Measurements from ENCODE around the gene CFAP74.

Gene CFAP74, protein sequence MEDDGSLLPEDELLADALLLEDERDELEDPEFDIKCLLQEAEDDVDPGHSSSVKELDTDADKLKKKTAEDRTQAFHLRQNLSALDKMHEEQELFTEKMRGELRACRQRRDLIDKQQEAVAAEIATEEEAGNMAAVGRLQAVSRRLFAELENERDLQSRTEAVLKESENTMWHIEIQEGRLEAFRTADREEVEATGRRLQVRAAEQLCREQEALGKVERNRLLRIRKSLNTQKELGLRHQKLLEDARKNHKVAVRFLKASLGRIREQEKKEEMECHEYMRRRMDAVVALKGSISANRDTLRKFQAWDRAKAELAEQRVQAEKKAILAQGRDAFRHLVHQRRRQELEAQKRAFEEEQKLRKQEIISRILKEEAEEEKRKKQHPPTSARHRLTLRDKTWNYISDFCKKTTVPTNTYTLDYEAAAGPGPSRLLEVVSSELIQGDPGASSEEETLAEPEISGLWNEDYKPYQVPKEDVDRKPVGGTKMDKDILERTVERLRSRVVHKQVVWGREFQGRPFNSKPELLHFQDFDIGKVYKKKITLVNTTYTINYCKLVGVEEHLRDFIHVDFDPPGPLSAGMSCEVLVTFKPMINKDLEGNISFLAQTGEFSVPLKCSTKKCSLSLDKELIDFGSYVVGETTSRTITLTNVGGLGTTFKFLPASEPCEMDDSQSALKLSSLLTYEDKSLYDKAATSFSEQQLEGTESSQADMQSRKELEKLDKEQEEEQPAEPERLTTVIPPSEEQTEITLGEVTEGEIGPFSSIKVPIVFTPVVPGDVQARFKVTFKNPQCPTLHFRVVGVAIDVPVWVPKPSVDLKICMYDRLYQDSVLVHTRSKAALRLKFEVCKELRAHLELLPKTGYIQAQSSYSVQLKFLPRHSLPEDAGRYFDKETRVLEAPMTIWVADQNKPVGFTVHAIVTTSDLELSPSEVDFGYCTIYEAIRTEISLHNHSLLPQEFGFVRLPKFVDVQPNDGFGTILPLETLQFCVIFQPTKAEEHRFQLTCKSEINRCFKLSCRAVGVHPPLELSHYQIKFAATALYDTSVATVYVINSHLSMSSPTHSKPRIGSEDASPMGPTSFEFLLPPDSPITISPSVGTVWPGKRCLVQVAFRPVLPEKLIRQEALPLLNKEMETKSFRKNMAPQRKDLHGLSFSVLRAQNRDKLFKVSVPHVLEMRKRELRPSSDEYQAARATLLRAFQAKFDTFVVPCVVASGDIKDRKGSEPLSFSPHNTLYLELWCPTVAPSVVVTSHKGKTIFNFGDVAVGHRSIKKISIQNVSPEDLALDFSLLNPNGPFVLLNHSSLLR (N-terminal part only)

DNA sequence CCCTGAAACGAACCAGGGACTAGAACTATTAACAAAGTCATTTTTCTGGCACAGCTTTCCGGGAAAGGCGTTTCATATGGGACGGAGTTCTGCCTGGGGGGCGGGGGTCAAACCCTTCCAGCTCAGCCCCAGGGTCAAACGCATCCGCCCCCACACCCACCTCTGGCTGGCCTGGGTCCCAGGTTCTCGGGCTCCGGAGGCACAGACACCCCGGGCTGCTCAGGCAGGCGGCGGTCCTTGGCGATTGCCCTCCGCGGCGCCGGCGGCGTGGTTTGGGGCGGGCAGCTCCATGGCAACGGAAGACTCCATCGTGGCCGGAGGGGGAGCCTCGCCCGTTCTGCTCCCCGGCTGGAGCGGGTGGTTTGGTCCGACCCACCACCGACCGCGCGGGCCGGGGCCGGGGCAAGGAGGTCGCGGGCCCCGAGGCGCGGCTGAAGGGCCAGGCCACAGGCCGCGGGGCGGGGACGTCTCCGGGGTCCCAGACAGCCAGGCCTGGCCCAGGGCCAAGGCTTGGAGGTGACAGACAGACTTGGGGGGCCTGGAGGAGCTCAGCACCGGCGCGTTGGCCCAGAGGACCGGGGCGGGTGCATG, at the start of gene CFAP74:
CFAP74 (minus strand) TSS at position 246 of the 591 bp plus-strand sequence. CDS start 12,830 bp downstream, outside the sequence.
- DNase-seq: peak; percentile 12

DNA sequence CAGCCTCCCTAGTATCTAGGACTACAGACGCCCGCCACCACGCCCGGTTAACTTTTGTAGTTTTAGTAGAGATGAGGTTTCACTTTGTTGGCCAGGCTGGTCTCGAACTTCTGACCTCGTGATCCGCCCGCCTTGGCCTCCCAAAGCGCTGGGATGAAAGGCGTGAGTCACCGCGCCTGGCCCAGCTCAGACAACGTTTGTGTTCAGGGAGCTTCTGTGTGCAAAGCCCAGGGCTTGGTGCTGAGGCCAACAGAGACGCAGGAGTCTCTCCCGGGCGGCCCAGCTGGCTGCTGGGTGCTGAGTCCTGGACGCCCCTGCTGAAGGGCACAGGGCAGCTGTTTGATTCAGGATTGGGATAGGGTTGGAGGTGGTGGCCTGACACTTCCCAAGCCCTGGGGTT, 49.6 kb upstream of the CFAP74 start:
- DNase-seq: no peak

DNA sequence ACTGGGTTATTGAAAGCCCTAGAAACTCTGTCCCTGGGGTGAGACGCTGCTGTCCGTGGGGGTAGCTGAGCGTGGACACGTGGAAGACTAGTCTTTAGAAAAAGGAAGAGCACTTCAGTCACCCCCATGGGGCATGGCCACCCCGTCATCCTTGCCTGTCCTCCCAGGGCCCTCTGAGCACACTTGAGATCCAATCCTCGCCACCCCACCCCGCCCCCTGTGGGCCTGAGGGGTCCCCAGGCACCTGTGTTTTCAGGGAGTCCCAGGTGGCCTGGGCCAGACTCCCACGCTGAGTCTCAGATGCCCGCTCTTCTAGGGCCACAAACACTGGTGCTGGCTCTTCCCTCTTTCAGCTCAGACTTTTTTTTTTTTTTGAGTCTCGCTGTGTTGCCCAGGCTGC, 49.2 kb upstream of the CFAP74 start:
- no peak for DNase-seq

DNA sequence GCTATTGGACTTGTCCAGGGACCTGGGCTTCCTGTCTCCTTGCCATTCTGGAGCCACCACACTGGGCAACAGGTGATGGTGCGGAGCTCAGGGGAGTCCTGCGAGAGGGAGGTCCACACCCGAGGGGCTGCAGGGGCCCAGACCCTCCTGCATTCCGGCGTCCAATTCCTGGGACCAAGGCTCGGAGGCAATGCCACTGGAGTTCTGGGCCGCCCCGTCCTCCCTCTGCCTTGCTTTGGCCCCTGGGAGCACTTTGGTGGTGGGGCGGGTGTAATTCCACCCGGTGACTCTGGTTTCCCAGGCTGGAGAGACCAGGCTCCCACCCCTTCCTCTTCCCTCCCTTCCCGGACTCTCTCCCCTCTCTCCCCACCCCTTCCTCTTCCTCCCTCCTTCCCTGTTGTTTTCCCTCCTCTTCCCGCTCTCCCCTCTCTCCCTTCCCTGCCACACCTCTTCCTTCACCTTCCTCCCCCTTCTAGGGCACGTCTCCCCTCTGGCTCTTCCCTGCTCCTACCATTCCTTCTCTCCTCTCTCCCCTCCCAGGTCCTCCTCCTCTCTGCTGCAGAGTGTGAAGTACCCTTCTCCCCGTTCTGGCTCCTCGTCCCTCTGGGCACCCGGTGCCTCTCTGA, 48.6 kb upstream of the CFAP74 start:
- no peak for DNase-seq

DNA sequence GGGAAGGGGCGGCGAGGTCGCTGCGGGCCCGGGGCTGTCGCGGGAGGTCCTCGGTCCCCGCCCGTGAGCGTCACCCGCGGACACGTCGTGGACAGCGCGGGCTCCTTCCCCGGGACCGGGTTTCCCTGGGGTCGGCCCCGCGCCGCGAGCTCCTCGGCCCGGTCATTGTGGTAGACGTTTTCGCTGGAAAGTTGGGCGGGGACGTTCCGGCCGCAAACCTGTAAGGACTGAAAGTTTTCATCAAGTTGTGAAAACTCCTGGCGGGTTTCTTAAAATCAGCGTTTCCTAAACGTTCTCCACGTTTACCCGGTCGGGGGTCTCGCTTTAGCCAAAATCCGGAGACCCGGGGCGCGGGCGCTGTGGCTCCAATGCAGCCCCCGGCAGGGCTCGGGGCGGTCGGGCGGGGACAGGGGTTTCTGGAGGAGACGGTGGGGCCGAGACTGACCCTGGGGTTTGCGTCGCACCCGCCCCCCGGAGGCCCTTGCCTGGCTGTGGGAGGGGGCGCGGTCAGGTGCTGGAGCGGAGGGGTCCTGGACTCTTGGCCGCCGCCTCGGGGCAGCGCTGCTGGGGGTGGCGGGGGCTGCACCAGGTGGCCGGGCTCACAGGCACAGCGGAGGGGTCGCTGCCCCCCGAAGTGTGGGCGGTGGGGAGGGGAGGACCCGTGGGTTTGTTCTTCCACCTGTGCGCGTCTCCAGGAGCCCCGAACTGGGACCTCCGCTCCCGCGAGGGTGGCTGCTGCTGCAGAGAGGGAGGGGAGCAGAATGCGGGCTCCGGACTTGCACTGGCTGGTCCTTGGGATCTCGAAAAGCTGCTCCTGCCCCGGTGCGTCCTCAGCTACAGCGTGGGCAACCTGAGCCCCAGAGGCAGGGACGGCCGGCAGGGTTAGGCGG, 47.5 kb upstream of the CFAP74 start:
- DNase-seq: no peak

DNA sequence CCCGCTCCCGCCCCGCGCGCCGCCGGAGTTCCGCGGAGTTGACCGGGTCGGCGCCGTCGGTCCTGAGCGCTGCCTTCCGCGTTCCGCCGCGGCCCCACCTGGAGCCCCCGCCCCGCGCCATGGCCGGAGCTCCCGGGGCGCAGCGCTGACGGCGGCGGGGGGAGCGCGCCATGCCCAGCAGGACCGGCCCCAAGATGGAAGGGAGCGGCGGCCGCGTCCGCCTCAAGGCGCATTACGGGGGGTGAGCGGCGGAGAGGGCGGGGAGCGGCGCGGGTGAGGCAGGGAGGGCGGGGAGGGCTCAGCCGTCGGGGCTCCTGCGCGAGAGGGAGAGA, 46.8 kb upstream of the CFAP74 start:
- no peak for DNase-seq

DNA sequence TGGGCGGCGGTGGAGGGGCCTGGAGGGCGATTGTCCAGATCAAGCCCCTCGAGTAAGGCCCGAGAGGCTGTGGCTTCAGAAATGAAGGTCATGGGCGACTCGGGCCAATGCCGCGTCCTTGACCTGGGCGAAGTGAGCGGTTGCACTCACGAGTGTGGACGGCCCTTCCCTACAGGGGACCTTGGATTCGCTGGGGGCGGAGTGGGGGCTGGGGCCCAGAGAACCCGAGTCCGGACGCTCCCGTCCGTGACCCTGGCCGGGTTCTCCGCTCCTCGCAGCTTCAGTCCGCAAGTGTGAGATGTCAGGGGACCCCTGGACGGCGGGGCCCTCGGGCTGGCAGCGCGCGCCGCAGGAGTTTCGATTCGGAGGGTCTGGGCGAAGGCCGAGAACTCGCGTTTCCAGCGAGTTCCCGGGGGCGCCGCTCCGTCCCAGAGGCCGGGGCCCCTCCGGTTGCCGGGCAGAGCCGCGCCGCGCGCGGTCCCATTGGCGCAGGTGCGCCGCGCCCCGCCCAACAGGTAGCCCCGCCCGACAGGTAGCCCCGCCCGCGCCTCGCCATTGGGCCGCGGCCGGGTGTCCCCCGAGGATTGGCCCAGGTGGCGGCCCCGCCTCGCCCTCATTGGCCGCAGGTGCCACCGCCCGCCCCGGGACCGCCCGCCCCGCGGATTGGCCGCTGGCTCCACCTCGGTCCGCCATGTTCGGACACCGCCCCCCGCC, 46.3 kb upstream of the CFAP74 start, which contains the start of gene PRKCZ:
PRKCZ (plus strand) TSS at position 694 of the 714 bp plus-strand sequence. CDS start 220 bp downstream, outside the sequence.
- peak; percentile 28 for DNase-seq

DNA sequence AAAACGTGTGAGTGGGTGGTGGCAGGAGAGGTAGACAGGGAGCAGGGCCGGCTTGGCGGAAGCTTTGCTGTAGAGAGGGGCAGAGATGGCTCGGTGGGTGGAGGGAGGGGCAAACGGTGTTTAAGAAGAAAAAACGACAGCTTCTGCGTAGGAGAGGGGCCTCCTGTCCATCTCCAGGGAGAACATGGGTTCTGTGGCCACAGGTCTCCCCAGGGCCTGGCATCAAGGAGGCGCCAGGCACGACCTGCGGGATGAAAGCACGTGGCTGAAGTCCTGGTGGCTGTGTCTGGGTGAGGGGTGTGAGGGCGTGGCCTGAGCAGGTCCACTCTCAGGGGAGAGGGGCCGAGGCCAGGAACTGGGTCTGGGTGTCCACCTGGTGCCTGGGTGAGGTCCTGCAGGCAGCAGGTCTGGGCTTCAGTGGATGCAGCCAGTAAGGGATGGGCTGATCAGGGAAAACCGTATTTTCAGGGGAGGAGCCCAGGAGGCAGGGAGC, 45.7 kb upstream of the CFAP74 start:
- DNase-seq: no peak

DNA sequence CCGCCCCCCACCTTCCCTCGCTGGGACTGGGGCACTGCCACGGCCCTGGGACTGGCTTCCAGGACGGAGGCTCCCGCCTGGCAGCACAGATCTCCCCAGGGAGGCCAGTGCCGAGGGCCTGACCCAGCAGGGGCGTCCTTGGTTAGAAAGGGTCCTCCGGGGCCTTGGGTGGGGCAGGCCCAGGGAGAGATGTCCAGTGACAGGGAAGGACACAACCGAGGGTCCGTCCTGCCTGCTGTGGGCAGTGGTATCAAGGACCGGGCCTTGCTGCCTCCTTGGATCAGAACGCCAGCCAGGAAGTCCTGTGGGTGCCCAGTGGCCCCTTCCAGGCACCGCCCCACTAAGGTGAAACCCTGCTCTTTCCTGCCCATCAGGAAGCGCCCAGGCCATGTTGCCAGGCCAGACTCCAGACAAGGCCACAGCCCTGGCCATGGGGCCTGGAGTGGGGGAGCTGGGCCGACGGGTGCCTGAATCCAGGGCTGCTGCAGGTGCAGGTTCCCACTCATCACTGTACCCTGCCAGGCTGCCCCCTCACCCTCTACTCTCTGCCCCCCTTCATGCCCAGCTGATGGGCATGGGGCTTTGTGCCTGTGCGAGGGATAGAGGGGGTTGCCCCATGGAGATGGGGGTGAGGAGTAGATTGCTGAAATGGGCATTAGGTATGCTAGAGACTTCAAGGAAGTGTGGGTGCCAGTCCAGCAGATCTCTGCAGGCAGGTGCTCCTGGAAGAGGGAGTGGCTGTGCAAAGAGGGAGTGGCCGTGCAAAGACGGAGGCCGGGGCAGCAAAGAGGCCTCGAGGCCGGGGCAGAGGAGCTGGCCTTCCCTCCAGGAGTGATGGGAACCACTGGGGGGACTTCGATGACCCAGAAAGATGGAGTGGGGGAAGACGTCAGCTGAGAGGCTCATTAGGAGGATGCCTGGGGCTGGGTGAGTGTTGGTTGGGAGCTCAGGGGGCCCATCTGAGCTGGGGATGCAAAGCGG, 44.5 kb upstream of the CFAP74 start:
- no peak for DNase-seq

DNA sequence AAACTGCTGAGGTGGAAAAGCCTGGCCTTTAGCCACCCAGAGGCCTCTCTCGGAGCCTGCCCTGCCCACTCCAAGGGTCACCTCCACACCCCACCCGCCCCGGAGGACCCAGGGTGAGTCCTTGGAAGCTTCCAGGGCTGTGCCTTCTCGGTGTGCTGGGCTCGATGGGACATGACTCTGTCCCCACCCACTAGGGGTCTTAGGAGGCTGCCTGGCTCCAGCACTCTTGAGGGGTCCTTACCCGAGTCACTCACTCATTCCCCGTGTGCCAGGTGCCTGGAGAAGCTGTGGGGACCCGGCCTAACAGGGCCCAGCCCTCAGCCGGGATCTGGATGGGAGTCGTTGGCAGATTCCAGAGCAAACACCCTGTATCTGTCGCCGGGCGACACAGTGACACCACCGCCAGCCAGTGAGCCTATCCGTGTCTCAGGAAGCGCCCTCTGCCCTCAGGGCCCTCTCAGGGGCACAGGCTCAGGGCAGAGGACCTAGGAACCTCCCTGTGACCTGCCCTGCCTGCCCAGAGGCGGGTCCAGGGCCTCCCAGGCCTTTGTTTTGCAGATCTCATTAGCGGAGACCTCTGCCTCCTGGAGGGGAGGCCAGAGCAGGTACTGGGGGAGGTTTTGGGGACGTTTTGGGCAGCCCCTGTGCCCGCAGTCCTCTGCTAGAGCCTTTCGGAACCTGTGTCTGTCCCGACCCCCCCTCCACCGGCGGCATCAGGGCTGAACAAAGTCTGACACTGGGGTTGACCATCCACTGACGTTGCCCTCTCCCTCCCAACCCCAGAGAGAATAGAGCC, 43.6 kb upstream of the CFAP74 start:
- no peak for DNase-seq

DNA sequence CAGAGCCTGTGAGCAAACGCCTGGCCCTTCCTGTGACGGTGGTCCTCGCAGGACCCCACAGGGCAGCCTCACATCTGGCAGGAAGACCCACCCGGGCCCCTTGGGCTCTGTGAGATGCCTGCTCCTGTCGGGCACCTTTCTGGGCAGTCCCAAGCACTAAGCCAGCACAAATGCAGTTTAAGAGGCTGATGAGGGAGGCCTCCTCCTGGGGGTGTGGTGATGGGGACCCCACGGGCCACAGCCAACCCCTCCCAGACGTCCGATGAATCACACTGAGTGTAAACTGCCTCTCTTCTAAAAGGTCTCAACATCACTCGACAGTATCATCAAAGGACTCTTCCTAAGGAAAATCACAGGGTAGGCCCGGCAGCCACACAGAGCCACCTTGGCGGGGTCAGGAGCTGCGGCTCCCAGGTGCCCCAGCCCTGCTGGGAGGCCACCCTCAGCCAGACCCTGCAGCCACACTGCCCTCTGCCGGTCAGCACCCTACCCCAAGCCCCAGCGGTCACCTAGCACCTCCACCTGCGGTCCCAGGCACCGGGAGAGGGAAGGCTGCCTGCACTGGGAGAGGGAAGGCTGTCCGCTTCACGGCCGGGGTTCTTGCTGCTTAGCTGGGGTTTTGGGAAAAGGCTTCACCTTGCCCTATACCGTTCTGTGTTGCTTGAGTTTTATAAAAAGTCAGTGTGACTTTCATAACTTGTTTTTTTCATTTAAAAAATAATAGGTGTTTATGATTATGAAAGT, 42.8 kb upstream of the CFAP74 start:
- peak; percentile 39 for DNase-seq

DNA sequence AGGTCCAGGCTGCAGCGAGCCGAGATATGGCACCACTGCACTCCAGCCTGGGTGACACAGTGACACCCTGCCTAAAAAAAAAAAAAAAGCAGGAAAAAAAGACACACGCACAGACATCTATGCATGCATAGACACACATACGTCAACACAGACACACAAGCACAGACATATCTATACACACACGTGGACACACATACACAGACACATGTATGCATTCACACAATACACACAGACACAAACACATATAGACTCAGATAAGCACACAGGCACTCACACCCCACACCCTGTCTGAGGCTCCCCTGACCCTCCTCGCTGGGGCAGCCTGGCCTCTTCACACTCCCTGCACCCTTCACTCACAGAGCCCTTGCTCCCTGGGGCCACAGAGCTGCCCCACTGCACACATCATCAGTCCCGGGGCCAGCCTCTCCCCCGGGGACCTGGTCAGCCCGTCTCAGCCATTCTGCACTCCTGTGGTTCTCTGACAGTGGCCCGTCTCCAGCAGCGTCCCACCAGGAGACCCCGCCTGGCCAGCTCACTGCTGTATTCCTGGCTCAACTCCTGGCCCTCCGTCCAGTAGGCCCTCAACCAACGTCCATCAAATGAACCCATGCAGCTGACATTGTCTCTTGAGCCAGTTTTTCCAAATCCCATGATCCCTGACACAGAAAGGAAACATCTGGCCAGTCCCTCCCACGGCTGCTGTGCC, 42.0 kb upstream of the CFAP74 start:
- no peak for DNase-seq

DNA sequence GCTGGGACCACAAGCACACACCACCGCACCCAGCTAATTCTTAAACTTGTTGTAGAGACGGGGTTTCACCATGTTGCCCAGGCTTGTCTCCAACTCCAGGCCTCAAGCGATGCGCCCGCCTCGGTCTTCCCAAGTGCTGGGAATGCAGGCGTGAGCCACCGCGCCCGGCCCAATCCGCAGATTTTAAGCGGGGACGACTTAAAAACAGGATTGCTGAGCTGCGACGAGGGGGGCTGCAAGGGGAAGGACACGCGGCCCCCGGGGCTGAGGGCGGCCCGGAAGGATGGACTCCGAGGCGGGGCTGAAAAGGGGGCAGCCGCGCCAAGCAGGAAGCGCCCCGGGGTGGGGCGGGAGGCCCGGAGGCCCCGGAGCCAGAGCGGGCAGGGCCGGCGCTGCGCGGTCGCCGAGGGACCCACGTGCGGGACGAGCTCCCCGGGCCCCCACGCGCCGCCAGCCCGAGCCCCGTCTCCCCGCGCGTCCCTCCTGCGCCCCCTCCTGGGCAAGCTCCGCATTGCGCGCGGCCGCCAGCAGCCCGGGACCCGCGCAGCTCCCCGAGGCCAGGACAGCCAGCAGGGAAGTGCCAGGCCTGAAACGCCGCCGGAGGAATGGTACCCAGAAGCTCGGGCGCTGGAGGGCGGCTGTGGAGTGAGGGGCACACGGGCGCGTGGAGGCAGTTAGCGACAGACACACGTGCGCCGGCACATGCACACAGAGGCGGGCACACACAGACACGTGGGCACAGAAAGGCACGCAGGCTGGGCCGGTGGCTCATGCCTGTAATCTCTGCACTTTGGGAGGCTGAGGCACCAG, 41.1 kb upstream of the CFAP74 start:
- peak; percentile 75 for DNase-seq

DNA sequence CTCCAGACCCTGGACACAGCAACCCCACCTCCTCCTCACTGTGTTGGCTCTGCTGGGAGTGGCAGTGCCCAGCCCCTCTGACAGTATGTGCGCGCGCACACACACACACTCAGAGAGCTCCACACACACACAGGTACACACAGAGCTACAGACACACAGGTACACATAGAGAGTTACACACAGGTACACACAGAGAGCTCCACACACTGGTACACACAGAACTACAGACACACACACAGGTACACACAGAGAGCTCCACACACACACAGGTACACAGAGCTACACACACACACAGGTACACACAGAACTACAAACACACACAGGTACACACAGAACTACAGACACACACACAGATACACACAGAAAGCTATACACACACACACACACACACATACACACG, 40.3 kb upstream of the CFAP74 start:
- no peak for DNase-seq
